Skeletal muscle satellite cell (primary cell): ENCODE data around the gene HIF1A.

Experiments
- H3K27me3 ChIP-seq: 2 replicates; pipeline ENCODE4 v1.7.0; 2013; ENCODE audit warnings: low read length; ENCODE audit not compliant: control insufficient read depth, insufficient read depth
- H3K36me3 ChIP-seq: 2 replicates; pipeline ENCODE4 v1.7.0; 2013; ENCODE audit warnings: mild to moderate bottlenecking, control low read depth, low read length; ENCODE audit not compliant: insufficient read depth
- H3K4me1 ChIP-seq: 2 replicates; pipeline ENCODE4 v1.7.0; 2013; ENCODE audit warnings: low read length; ENCODE audit not compliant: control insufficient read depth, insufficient read depth
- H3K4me2 ChIP-seq: 2 replicates; pipeline ENCODE4 v1.7.0; 2013; ENCODE audit warnings: mild to moderate bottlenecking, low read length
- H3K4me3 ChIP-seq: 2 replicates; pipeline ENCODE4 v1.7.0; 2013; ENCODE audit warnings: low read length
- H3K9ac ChIP-seq: 2 replicates; pipeline ENCODE4 v1.7.0; 2013; ENCODE audit warnings: mild to moderate bottlenecking, low read depth, low read length, moderate library complexity
- H3K9me3 ChIP-seq: replicated peaks from 2 replicates; pipeline ENCODE4 v1.7.0; 2013; ENCODE audit warnings: mild to moderate bottlenecking, control low read depth, low read length

The HIF1A gene

GRCh38 chr14:61765225-61765943, 70.1 kb downstream of the HIF1A start:
- no peaks in the 10 kb centered on the region for H3K9me3 ChIP-seq
- peaks cover 31% of the 10 kb centered on the region for H3K36me3 ChIP-seq
- H3K4me2 ChIP-seq, result peak overlapping the region; percentile 93
- peak overlapping the region; percentile 94 for H3K4me3 ChIP-seq
- peaks cover 20% of the 10 kb centered on the region for H3K4me1 ChIP-seq
- no peaks in the 10 kb centered on the region for H3K27me3 ChIP-seq
- peak overlapping the region; percentile 59 for H3K9ac ChIP-seq

GRCh38 chr14:61766151-61766550, 70.8 kb downstream of the HIF1A start:
- Histone ChIP-seq H3K4me3 (peak overlapping the region; percentile 94), H3K36me3 (peaks cover 38% of the 10 kb centered on the region), H3K9ac (peak overlapping the region; percentile 59), H3K4me1 (peaks cover 20% of the 10 kb centered on the region), H3K9me3 (no peaks in the 10 kb centered on the region), H3K4me2 (peak overlapping the region; percentile 93), H3K27me3 (no peaks in the 10 kb centered on the region)

- no peak overlapping the region for H3K9ac ChIP-seq
- H3K4me2 ChIP-seq, result no peak overlapping the region
- peaks cover 59% of the 10 kb centered on the region for H3K36me3 ChIP-seq
- H3K9me3 ChIP-seq, result no peaks in the 10 kb centered on the region
- no peak overlapping the region for H3K4me3 ChIP-seq
- peaks cover 14% of the 10 kb centered on the region for H3K4me1 ChIP-seq
- no peaks in the 10 kb centered on the region for H3K27me3 ChIP-seq
These were observed 72.9 kb downstream of the HIF1A start for GRCh38 chr14:61768240-61768639.

- Histone ChIP-seq H3K27me3 (no peaks in the 10 kb centered on the region), H3K4me2 (no peak overlapping the region), H3K36me3 (peaks cover 67% of the 10 kb centered on the region), H3K9me3 (no peaks in the 10 kb centered on the region), H3K4me3 (no peak overlapping the region), H3K4me1 (peaks cover 14% of the 10 kb centered on the region), H3K9ac (no peak overlapping the region)
These were observed 74.6 kb downstream of the HIF1A start for GRCh38 chr14:61769893-61770292.

- H3K4me2 ChIP-seq, result no peak overlapping the region
- peaks cover 86% of the 10 kb centered on the region for H3K36me3 ChIP-seq
- no peaks in the 10 kb centered on the region for H3K27me3 ChIP-seq
- H3K9me3 ChIP-seq, result no peaks in the 10 kb centered on the region
- H3K4me3 ChIP-seq, result no peak overlapping the region
- H3K4me1 ChIP-seq, result no peaks in the 10 kb centered on the region
- H3K9ac ChIP-seq, result no peak overlapping the region
These were observed 79.5 kb downstream of the HIF1A start for GRCh38 chr14:61774861-61775260.

GRCh38 chr14:61780125-61780524, 84.8 kb downstream of the HIF1A start:
- peaks cover 82% of the 10 kb centered on the region for H3K36me3 ChIP-seq
- H3K4me1 ChIP-seq, result no peaks in the 10 kb centered on the region
- H3K9ac ChIP-seq, result no peak overlapping the region

GRCh38 chr14:61797309-61797708, 102.0 kb downstream of the HIF1A start:
- Histone ChIP-seq H3K9ac (no peak overlapping the region), H3K27me3 (no peaks in the 10 kb centered on the region), H3K4me1 (no peaks in the 10 kb centered on the region), H3K9me3 (no peaks in the 10 kb centered on the region), H3K4me2 (no peak overlapping the region), H3K4me3 (no peak overlapping the region), H3K36me3 (peaks cover 40% of the 10 kb centered on the region)

More at GRCh38 chr14:61780125-61780524, 84.8 kb downstream of the HIF1A start:
- H3K27me3 ChIP-seq, result no peaks in the 10 kb centered on the region
- H3K4me2 ChIP-seq, result no peak overlapping the region
- H3K9me3 ChIP-seq, result no peaks in the 10 kb centered on the region
- no peak overlapping the region for H3K4me3 ChIP-seq
